OCI-LY7 (cell line): ENCODE measurements around the gene WT1. TPM values are rescaled to one million over a fixed set of nuclear protein-coding genes. Genes with fewer than 3 reads are reported as not detected.

Experiments
- BruUV-seq: library from RNA; stranded (reverse); fragments of 400-500 nt; replicated peaks from 2 replicates; lab custom pipeline; 2021; lab: Mats Ljungman, UMichigan
- CTCF ChIA-PET: fragments of 300-600 bp; sonication (Branson Sonifier 250); formaldehyde crosslinking; loops from one replicate; lab custom pipeline; 2022; ENCODE audit warnings: antibody characterized with exemption; ENCODE audit not compliant: unreplicated experiment; lab: Charles Lee
- POLR2A ChIA-PET: fragments of 300-600 bp; sonication (Branson Sonifier 250); formaldehyde crosslinking; loops from one replicate; lab custom pipeline; 2022; ENCODE audit warnings: antibody characterized with exemption; lab: Charles Lee
- DNase-seq: peaks from one replicate; pipeline ENCODE4 v3.0.0-alpha.2; 2015; ENCODE audit warnings: low spot score
- H2AFZ ChIP-seq: fragments of 200-600 bp; sonication (generic), shearing (Covaris generic); 2 replicates; pipeline ENCODE4 v1.6.1; 2014; ENCODE audit warnings: mild to moderate bottlenecking, antibody characterized with exemption, low read length, moderate library complexity
- H3K27ac ChIP-seq: fragments of 200-600 bp; sonication (generic); 2 replicates; pipeline ENCODE4 v1.5.1; 2014; ENCODE audit warnings: mixed run types, low read depth, mild to moderate bottlenecking, moderate library complexity, low read length, inconsistent platforms; ENCODE audit not compliant: poor library complexity, severe bottlenecking
- H3K36me3 ChIP-seq: fragments of 200-600 bp; sonication (generic); 2 replicates; pipeline ENCODE4 v1.6.1; 2014; ENCODE audit warnings: mild to moderate bottlenecking, antibody characterized with exemption, low read length, moderate library complexity, mixed read lengths; ENCODE audit not compliant: insufficient read depth
- H3K4me1 ChIP-seq: fragments of 200-600 bp; sonication (generic); 2 replicates; pipeline ENCODE4 v1.5.1; 2014; ENCODE audit warnings: mild to moderate bottlenecking, low read length; ENCODE audit not compliant: insufficient read depth, poor library complexity, severe bottlenecking
- H3K4me2 ChIP-seq: fragments of 200-600 bp; sonication (generic); 2 replicates; pipeline ENCODE4 v1.6.1; 2014; ENCODE audit warnings: mild to moderate bottlenecking, low read length
- H3K4me3 ChIP-seq: fragments of 200-600 bp; sonication (generic); 2 replicates; pipeline ENCODE4 v1.5.1; 2014; ENCODE audit warnings: mild to moderate bottlenecking, low read depth, low read length; ENCODE audit not compliant: poor library complexity, severe bottlenecking
- H3K79me2 ChIP-seq: fragments of 200-600 bp; sonication (generic); 2 replicates; pipeline ENCODE4 v1.6.1; 2016; ENCODE audit warnings: low read depth, mild to moderate bottlenecking, low read length, moderate library complexity, mixed read lengths; ENCODE audit not compliant: insufficient read depth
- H3K9me2 ChIP-seq: fragments of 200-600 bp; sonication (generic); 2 replicates; pipeline ENCODE4 v1.6.1; 2016; ENCODE audit warnings: mild to moderate bottlenecking, low read length, mixed read lengths; ENCODE audit not compliant: insufficient read depth
- H3K9me3 ChIP-seq: fragments of 200-600 bp; sonication (generic); 2 replicates; pipeline ENCODE4 v1.6.1; 2014; ENCODE audit warnings: mild to moderate bottlenecking, mixed run types, low read length, mixed read lengths
- H4K20me1 ChIP-seq: fragments of 200-600 bp; sonication (generic); 2 replicates; pipeline ENCODE4 v1.6.1; 2014; ENCODE audit warnings: mild to moderate bottlenecking, antibody characterized with exemption, low read length, moderate library complexity, mixed read lengths; ENCODE audit not compliant: insufficient read depth
- EZH2phosphoT487 ChIP-seq: fragments of 200-600 bp; sonication (generic); IDR thresholded peaks from 2 replicates; pipeline ENCODE4 v1.6.1; 2018; ENCODE audit warnings: low read depth, borderline replicate concordance, mild to moderate bottlenecking, mixed run types, antibody characterized with exemption, low read length, moderate library complexity, mixed read lengths
- intact Hi-C: fragments of 100-400 bp; cut with micrococcal nuclease; formaldehyde crosslinking; loops from one replicate; pipeline ENCODE4 v1.10.0; 2022; ENCODE audit not compliant: unreplicated experiment
- total RNA-seq, 2 experiments: library from RNA; depleted of rRNA in 1 of 2; stranded (reverse); fragments of >200 nt in 1 of 2; shearing (Covaris generic) in 1 of 2; gene quantifications; 2 replicates each; pipeline ENCODE4 v1.2.3, GENCODE V29; 2014 to 2022
- TF ChIP-seq, protein P1 (sequence below): fragments of 200-600 bp; sonication (generic); conservative IDR thresholded peaks from 2 replicates; pipeline ENCODE4 v1.5.1; 2014; ENCODE audit warnings: mild to moderate bottlenecking, antibody characterized with exemption, low read length, moderate library complexity, mixed read lengths

Gene WT1
- total RNA-seq, 2 experiments from 2014 or later, result not detected

- Histone ChIP-seq H3K4me2 (no peak overlapping the region), H3K9me3 (no peaks in the 10 kb centered on the region), H4K20me1 (no peaks in the 10 kb centered on the region), H3K27ac (no peak overlapping the region), H3K4me1 (no peaks in the 10 kb centered on the region), H3K9me2 (no peaks in the 10 kb centered on the region), H3K4me3 (no peak overlapping the region), H3K36me3 (no peaks in the 10 kb centered on the region), H2AFZ (no peak overlapping the region), H3K79me2 (no peaks in the 10 kb centered on the region)
- no TSS peak for BruUV-seq
- intact Hi-C loops, result no loop called here
- ChIA-PET CTCF (no interaction called here), POLR2A (no interaction called here)
- DNase-seq, result no peak
- TF ChIP-seq, protein P1, sequence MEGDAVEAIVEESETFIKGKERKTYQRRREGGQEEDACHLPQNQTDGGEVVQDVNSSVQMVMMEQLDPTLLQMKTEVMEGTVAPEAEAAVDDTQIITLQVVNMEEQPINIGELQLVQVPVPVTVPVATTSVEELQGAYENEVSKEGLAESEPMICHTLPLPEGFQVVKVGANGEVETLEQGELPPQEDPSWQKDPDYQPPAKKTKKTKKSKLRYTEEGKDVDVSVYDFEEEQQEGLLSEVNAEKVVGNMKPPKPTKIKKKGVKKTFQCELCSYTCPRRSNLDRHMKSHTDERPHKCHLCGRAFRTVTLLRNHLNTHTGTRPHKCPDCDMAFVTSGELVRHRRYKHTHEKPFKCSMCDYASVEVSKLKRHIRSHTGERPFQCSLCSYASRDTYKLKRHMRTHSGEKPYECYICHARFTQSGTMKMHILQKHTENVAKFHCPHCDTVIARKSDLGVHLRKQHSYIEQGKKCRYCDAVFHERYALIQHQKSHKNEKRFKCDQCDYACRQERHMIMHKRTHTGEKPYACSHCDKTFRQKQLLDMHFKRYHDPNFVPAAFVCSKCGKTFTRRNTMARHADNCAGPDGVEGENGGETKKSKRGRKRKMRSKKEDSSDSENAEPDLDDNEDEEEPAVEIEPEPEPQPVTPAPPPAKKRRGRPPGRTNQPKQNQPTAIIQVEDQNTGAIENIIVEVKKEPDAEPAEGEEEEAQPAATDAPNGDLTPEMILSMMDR, result no peak
- no peak for TF ChIP-seq EZH2phosphoT487
Observed at GRCh38 chr11:32430568-32431381, 4.6 kb downstream of the WT1 start.

DNA sequence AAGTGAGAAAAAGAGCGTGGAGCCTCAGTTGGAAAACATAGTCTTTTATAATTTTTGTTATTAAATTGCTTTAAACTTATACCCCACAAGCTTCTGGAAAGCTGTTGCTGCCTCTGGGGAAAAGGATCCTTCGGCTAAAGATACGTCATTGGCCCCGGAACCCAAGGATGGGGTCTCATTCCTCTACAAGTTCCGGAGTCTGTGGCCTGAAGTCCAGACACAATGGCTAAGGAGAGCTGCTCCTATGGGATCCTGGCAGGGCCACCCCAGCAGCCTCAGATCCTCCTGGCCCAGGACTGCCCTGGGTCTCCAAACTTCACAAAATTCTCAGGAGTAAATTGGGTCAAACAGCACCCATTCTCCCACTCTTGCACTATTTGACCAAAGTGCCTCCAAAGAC is 5.9 kb downstream of the WT1 start:
- H3K9me3 ChIP-seq, result no peaks in the 10 kb centered on the region
- ChIA-PET CTCF (no interaction called here), POLR2A (interaction anchor here (0.6 to 0.7 kb wide), 2 partner anchors 13 to 287 kb away, joined by 3 to 6 read pairs; no protein-coding TSS in a partner anchor)
- H3K4me1 ChIP-seq, result no peaks in the 10 kb centered on the region
- H2AFZ ChIP-seq, result no peak overlapping the region
- TF ChIP-seq, protein P1, result no peak
- TF ChIP-seq EZH2phosphoT487, result no peak
- no peak overlapping the region for H3K27ac ChIP-seq
- H3K9me2 ChIP-seq, result no peaks in the 10 kb centered on the region
- no TSS peak for BruUV-seq
- no peak overlapping the region for H3K4me2 ChIP-seq
- intact Hi-C loops, result no loop called here
- H4K20me1 ChIP-seq, result no peaks in the 10 kb centered on the region
- DNase-seq, result no peak
- no peak overlapping the region for H3K4me3 ChIP-seq
- H3K79me2 ChIP-seq, result no peaks in the 10 kb centered on the region
- H3K36me3 ChIP-seq, result no peaks in the 10 kb centered on the region

- TF ChIP-seq EZH2phosphoT487, result no peak
- TF ChIP-seq, protein P1, result no peak
- no peak overlapping the region for H2AFZ ChIP-seq
- ChIA-PET POLR2A (interaction anchor here (0.7 kb wide), 1 partner anchor 12 kb away, joined by 3 read pairs; no protein-coding TSS in a partner anchor), CTCF (no interaction called here)
- H3K4me1 ChIP-seq, result no peaks in the 10 kb centered on the region
- H3K79me2 ChIP-seq, result no peaks in the 10 kb centered on the region
- H4K20me1 ChIP-seq, result no peaks in the 10 kb centered on the region
- H3K27ac ChIP-seq, result no peak overlapping the region
- no peaks in the 10 kb centered on the region for H3K36me3 ChIP-seq
- H3K9me2 ChIP-seq, result no peaks in the 10 kb centered on the region
- H3K9me3 ChIP-seq, result no peaks in the 10 kb centered on the region
- intact Hi-C loops, result no loop called here
- BruUV-seq, result no TSS peak
- H3K4me3 ChIP-seq, result no peak overlapping the region
- DNase-seq, result no peak
- H3K4me2 ChIP-seq, result no peak overlapping the region
Observed at GRCh38 chr11:32428665-32429303, 6.6 kb downstream of the WT1 start.
